GM19023 (cell line): ENCODE data around the gene PHACTR1.
"Not testable (repeated sequence)": the region's sequence is repeated elsewhere in the genome, so short reads cannot be mapped to it uniquely, and the experiment has no call there.

ENCODE experiments used
- ATAC-seq: cut with Tn5 transposase; IDR thresholded peaks from one replicate; pipeline ENCODE4 v1.9.1; 2021; ENCODE audit warnings: mild to moderate bottlenecking, moderate library complexity; ENCODE audit not compliant: unreplicated experiment

The PHACTR1 gene

DNA sequence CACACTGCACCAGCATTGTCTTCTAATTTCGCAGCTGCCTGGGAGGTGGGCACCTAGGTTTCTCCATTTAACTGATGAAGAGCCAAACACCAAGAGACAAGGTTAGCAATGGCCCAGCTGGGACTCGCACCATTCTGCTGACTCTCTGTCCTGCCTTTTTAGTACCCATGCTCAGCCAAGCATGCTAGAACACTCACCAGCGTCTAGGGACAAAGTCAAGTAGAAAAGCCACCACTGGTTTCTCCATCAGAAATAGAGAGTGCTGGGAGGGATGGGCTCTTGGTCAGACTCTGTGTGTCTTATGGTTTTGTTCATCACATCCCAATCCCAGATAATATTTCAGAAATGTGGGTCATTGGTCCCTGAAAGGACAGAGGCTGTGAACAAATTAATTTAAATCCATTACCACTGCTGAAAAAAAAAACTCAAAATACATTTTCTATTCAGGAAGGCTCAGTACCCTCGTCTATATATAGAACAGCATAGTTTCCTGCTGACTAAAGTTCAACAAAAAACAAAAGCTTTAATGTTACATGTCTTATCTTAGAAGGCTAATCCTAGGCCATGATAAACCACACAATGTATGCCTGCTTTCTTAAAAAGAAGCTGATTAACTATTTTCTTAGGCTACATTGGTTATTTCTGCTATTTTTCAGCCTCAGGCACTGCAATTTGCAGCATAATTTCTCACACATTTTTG lies 500.8 kb downstream of the PHACTR1 start:
- no peak for ATAC-seq

DNA sequence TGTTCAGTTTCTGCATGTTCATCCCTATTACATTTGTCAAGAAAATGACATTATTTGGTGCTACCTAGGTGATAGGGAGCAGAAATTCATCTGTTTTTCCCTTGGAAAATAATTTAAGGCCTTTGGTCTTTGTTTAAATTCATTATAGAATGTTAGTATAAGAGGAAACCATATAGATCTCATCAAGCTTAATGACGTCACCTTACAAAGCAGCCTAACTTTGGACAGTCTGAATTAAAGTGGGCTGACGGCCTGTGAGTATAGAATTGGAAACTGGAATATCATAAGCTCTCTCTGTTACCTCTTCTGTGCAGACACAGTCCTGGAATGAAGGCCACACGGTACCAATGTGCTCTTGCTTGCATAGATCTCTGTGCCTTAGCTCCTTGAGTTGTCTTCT lies 503.7 kb downstream of the PHACTR1 start:
- ATAC-seq = no peak

DNA sequence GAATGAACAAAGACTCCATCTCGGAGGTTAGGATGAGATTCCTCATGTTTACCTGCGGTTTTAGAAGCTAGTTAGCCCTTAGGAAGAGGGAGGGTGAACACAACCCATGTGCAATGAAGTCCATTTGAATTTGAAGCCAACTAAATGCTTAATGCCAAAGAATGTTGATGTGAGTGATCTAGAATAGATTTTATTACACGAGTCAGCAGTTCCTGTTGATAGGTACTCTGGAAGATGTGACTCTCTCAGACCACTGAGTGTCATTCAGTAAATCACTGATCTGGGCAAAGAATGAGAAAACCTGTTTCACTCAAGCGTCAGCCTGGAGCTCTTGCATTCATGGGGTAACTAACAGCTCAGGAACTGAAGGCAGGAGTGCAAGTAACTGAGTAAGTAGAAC lies 505.5 kb downstream of the PHACTR1 start:
- no peak for ATAC-seq

DNA sequence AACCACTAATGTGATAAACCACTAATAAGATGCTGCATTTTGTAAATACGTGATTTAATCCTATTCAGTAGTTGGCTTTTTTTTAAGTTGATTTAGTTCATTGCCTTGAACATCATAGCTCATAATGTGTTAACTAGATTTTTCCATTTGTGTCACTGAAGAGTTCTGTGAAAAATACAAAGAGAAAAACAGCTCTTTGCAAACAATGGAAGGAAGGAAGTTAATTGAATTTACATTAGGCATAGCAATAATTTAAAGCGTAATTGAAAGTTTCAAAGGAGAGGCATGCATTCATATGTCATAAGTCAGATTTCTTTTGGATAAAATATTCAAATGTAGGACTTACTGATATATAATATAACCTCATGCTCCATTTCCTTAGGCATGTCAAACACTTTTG lies 509.5 kb downstream of the PHACTR1 start:
- no peak for ATAC-seq

DNA sequence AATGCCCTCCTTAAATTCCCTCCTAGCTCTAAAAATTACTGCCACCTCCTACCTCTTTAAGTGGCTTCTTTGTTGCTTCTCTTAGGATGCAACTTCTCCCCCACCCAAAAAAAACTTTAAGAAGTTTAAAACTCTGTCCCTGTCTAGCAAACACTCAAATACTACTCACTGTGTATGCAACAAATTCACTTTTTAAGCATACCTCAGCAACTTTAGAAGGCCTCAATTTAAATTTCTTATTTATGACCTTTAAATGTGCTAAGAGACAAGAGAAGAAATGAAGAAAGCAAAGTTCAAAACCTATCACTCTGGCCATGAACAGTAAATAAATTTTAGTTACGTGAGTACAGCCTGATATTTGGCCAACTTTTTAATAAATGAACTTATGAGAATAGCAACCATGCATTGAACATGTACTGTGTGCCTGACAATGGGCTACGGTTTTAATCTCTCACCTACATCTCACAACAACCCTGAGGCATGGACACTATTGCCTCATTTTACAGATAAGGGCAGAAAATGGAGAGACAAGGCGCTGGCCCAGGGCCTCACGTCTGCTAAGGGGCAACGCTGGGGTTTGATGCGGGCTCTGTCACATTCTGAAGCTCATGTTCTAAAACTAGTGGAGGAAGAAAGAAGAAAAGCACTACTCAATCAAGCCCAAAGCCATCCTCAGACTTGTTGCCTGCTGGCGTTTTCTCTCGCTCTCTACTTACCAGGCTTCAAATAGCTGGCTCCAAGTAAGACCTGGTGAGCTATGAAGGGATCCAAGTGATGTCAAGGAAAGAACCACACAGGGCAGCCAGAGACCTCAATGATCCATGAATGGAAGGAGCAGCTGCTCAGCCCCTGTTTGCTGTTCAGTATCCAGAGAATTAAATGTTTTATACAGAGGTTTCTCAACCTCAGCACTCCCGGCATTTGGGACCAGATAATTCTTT lies 512.0 kb downstream of the PHACTR1 start:
- no peak for ATAC-seq

DNA sequence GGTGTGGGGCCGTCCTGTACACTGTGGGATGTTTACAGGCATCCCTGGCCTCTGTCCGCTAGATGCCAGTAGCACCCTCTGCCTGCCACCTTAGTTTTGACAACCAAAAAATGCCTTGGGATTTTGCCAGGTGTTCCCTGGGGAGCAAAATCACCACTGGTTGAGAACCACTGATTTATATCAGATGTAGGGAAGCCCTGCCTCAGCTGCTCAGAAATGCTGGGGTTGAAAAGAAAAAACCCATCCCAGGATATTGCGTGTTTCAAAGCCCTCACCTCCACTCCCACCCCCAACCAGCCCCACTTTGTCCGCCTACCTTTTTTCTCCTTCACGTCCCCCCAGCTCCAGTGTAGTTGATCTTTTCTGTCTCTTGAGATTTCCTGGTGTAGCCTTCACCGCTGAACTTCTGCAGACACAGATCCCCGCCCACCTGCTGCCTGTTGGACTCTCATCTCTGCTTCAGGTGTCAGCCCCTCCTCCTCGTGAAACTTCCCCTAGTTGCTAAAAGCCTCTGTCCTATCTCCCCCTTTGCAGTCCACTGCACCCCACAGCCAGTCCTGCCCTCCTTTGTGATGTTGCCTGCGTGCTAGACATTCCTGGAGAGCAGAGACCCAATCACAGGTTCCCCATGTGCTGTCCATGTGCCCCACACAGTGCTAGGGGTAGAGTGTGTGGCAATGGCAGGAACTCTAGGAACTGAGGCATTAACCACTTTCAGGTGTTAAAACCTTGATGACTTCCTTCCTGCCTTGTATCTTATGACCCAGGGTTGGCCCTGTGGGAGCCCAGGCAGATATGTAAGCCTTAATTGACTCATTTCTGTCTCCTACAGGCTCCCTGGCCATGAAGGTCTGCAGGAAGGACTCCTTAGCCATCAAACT lies 512.9 kb downstream of the PHACTR1 start:
- ATAC-seq = peak; percentile 79

DNA sequence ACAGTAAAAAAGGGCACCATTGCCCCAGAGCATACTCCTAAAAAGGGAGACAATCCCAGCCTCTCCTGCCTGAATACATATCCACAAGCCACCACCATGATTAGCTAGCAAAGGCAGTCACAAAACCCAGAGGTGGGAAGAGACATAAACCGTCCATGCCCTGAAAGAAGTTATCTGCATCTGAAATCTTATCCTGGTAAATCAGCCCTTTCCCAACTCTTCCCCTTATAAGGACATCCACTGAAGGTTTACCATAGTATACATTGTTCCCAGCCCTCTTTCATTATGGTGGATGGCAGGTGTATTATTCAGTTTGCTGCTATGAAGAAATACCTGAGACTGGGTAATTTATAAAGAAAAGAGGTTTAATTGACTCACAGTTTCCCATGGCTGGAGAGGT lies 516.5 kb downstream of the PHACTR1 start:
- no peak for ATAC-seq

DNA sequence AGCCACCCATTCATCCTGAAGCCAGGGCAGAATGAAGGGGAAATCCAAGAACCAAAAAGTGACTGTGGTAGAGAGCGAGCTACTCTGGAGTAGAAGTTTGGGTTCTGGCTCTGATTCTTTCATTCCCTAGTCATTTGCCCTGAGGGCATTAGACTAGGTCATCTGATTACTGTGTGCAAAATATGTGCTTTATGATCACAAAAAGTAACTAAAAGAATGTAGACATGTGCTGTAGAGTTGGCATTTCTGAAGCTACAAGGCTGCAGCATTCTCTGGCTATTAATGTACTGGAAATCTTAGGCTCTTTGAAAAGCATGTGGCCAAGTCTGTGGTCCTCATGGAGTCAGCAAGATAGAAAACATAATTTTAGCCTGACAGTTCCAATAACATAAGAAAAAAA lies 517.6 kb downstream of the PHACTR1 start:
- no peak for ATAC-seq

DNA sequence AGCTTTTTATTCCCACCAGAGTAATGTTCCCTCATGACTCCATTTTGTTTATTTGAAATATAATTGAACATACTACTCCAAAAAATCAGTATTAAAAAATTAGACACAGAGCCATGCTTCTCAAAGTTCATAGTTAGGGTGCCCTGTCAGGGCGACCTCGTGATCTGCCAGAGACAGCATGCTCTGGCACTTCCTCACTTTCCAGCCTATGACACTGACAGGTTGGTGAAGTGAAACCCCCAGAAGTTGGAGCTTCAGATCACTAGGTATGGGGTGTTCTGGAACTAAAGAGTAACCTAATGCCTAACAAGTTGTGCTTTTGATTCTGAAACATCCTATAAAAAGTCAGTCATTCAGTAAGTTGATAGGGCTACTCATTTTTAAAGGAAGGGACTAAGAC lies 518.8 kb downstream of the PHACTR1 start:
- ATAC-seq = no peak

DNA sequence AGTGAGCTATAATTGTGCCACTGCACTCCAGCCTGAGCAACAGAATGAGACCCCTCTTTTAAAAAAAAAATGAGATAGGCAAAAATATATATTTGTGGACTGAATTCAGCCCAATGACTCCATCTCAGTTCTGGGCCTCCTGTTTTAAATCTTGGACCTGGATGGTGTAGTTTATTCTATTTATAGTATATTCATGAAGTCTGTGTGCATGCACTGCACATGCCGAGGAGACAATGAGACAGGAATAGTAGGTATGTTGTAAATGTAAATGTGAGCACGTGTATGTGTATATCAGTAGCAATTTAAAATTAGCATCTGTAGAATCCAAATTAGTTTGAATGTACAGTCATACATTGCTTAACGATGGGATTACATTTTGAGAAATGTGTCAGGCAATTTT lies 520.8 kb downstream of the PHACTR1 start:
- ATAC-seq = no peak

DNA sequence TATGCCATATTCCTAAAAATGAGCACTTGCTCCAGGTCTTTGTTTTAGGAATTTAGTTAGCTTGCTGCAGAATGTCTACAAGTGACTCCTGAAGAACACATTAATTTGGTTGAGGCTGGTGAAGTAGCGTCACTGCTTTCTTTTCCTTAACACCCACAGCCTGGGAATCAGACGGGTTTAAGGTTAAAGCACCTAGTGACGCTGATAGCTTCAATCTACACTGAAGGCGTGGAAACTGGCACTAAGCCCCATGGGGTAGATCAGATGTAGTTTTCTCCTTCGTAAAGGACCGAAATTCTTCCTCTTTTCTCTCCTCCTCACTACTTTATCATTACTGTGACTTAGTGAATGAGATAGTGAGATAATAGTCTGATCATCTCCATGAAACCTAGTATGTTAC lies 521.5 kb downstream of the PHACTR1 start:
- ATAC-seq = no peak

DNA sequence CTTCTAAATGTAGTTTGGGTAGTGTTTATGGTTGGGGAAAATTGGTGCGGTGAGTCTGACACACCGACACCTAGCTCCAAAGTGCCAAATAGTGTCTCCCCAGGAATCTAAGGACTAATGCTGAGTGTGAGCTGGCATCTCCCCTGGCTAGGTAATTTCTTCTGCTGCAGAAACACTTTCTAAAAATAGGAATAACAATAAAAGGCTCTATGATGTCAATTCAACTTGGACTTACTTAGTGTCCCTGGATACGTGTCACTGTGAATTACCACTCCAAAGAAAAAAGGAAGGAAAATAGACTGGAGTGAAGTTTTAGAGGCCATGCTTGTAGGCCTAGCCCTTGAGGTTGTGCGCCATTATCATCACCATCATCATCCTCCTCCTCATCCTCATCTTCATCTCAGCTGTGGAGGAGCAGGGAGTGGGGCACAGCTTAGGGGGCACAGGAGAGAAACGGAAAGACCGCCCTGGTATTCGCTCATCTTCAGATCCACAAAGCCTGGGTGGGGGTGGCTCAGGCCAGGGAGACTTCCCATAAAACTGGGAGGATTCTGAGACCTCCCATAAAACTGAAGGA lies 522.2 kb downstream of the PHACTR1 start:
- ATAC-seq = no peak

DNA sequence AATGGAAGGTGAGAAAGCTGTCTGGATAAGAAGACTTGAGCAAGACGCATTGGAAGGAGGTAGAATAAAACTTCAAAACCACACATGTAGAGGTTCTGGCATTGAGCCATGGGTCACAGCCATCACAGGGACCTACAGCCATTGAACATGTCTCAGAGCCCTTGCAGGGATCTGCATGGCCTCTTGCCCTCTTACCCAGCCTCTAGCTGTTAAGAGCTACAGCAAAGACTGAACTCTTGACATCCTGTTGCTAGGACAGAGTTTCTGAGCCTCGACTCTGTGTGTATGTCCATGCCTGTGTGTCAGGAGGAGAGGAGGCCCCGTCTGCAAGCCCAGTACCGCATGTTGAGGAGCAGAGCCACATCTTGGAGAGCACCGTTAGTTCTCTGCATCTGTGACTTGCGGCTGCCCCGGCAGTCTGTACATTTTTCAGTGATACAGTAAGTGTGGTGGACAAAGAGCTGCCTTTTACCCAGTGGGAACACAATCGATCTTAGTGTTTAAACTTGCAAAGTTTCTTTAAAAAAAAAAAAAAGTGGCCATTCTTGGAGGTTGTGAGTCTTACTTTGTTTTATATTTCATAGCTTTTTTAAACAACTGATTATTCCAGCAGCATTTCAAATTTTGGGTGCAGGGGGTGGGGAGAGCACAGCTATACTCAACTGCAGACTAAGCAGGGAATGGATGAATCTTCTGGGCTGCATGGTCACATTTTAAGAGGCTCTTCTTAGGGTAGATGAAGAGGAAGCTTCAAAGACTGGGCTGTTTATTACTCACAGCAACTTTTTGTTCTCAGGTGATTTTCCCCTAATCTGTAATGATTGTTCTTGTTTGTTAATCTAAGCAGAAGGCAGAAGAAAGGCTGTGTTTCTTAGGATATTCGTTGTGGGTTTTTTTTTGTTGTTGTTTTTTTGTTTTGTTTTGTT lies 523.2 kb downstream of the PHACTR1 start:
- no peak for ATAC-seq

DNA sequence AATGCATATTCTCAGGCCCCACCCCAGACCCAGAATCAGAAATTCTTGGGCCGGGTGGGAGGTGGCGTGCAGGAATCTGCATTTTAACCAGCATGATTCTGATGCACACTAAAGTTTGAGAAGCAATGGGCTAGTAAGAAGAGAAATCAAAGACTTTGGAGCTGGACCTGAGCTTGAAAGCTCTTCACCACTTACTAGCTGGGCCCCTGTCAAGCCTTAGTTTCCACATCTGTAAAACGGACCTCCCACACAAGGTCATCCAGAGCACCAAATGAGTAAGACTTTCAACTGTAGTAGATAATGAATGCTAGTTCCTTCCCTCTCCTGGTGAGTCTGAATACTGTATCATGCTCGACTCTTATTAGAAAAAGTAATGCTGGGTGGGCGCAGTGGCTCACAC lies 524.8 kb downstream of the PHACTR1 start:
- ATAC-seq = no peak

DNA sequence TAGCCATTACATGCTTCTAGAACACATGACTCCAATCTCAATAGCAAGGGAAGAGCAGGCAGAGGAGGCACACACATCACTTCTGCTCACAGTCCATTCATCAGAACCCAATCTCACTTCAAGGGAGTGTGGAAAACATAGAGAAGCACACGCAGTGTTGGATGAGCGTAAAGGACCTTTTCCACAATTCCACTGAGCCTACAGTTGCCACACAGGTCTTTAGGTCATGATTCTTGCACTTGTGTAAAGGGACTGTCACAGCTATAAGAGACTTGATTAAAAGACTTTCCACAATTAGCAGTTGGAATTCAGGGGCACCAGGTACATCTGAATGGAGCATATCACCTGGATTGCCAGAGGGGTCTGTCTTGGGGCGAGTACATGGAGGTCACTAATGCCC lies 525.6 kb downstream of the PHACTR1 start:
- ATAC-seq = no peak

DNA sequence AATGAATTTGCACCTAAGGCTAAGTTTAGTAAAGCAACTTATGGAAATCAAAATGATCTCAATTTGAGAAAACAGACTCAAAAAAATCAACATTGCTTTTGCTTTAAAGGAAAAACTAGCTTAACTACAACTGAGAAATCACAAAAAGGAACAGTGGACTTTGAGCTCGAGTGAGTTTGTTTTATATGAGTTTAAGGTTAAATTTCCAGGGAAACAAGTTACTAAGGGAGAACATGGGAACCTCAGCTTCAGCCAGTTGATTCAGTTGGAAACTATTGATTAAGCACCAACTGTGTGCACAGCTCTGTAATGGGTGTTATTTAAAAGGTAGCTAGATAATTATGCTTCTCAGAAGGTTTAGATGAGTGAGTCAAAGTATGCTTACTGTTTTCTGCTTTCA lies 526.0 kb downstream of the PHACTR1 start:
- no peak for ATAC-seq

DNA sequence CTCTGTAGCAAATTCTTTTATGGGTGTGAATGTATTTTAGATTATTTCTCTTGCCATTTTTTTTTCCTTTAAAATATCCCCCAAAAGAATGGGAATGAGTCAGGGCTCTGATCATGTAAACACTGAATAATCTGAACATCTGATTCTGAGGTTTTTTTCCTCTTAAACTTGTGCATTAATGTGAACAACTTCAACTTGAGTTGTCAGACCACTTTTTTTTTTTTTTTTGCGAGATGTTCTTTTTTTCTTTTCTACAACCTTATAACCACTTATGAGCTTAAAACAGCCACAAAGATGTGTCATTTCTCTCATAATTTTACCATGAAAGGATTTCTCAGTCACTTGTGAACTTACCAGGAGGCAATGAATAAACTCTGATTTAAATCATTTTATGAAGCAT lies 526.5 kb downstream of the PHACTR1 start:
- ATAC-seq = no peak

DNA sequence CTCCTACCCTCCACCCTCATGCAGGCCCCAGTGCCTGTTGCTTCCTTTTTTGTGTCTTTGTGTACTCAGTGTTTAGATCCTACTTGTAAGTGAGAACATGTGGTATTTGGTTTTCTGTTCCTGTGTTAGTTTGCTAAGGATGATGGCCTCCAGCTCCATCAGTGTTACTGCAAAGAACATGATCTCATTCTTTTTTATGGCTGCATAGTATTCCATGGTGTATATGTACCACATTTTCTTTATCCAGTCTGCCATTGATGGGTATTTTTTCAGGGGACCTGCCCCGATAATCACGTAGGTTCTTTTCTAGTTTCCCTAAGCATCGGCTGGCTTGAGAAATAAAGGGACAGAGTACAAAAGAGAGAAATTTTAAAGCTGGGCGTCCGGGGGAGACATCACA lies 527.2 kb downstream of the PHACTR1 start:
- not testable (repeated sequence) for ATAC-seq

DNA sequence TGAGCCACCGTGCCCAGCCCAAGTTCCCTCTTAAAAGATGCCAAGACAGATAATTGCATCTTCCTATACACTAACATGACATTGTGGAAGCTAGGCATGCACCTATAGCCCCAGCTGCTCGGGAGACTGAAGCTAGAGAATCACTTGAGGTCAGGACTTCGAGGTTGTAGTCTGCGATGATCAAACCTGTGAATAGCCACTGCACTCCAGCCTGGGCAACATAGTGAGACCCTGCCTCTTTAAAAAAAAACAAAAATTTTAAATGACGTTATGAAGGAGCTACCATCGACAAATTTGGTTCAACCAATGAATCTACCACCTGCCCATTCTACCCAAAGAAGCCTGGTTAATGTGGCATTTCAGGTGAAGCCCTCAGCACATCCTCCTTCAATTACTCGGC lies 531.1 kb downstream of the PHACTR1 start:
- ATAC-seq = no peak

DNA sequence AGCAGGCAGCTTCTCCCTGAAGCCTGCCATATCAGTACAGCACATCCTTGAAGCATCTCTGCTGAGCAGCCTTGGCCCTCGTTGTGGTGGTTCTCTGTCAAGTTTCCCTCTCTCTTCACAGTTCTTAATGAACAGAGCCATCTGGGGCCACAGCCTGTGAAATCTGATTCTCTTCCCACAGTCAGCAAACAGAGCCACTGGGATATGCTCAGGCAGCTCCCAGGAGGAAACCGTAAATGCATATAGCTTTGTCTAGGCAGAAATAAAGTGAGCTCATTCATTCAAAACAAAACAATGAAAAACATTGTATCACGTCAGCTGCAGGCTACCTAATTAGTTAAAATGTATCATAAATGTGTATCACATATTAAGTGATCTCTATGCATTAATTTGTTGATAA lies 531.5 kb downstream of the PHACTR1 start:
- ATAC-seq = no peak
